H1 (cell line): ENCODE results near the gene BOLA2B. TPM values are rescaled to one million over a fixed set of nuclear protein-coding genes. Genes with fewer than 3 reads are reported as not detected.
"Not testable (repeated sequence)": the region's sequence is repeated elsewhere in the genome, so short reads cannot be mapped to it uniquely, and the experiment has no call there.

ENCODE experiments used
- CTCF ChIA-PET: fragments of 300-600 bp; sonication (Branson Sonifier 250); formaldehyde crosslinking; loops from one replicate; lab custom pipeline; 2021; ENCODE audit not compliant: partially characterized antibody; lab: Charles Lee
- POLR2A ChIA-PET: fragments of 300-600 bp; sonication (Branson Sonifier 250); formaldehyde crosslinking; loops from one replicate; lab custom pipeline; 2021; ENCODE audit warnings: inconsistent platforms; ENCODE audit not compliant: partially characterized antibody; lab: Charles Lee
- DNase-seq, 2 experiments: peaks; one replicate each; pipeline versions ENCODE4 v3.0.0 to v3.0.0-alpha.2; 2010 to 2022; ENCODE audit warnings: low spot score in 2 of 2, low read depth in 1 of 2, mixed read lengths in 1 of 2
- FAIRE-seq: peaks from 2 replicates; lab custom pipeline; 2011; peaks lifted over from hg19 to GRCh38; lab: Jason Lieb, UNC
- H2AFZ ChIP-seq: 2 replicates; pipeline ENCODE4 v1.8.1; 2012; ENCODE audit warnings: low read length, inconsistent platforms
- H2AK5ac ChIP-seq: 2 replicates; pipeline ENCODE4 v1.6.1; 2013; ENCODE audit warnings: low read depth, low read length
- H2BK120ac ChIP-seq: replicated peaks from 2 replicates; pipeline ENCODE3; 2013; ENCODE audit warnings: low read depth, low read length, inconsistent platforms
- H2BK12ac ChIP-seq: 2 replicates; pipeline ENCODE4 v1.6.1; 2013; ENCODE audit warnings: low read depth, low read length
- H2BK15ac ChIP-seq: 2 replicates; pipeline ENCODE4 v1.6.1; 2013; ENCODE audit warnings: low read length
- H2BK20ac ChIP-seq: 2 replicates; pipeline ENCODE4 v1.6.1; 2013; ENCODE audit warnings: low read length
- H2BK5ac ChIP-seq: 2 replicates; pipeline ENCODE4 v1.6.1; 2013; ENCODE audit warnings: low read depth, low read length
- H3K14ac ChIP-seq: 2 replicates; pipeline ENCODE4 v1.6.1; 2013; ENCODE audit warnings: inconsistent platforms; ENCODE audit not compliant: insufficient read length
- H3K18ac ChIP-seq: 2 replicates; pipeline ENCODE4 v1.6.1; 2013; ENCODE audit warnings: low read length; ENCODE audit errors: extremely low read depth
- H3K23ac ChIP-seq: 2 replicates; pipeline ENCODE4 v1.6.1; 2013; ENCODE audit warnings: inconsistent platforms; ENCODE audit not compliant: insufficient read length
- H3K23me2 ChIP-seq: 2 replicates; pipeline ENCODE4 v1.6.1; 2013; ENCODE audit warnings: low read depth, low read length
- H3K27ac ChIP-seq: 2 replicates; pipeline ENCODE4 v1.6.1; 2011; ENCODE audit warnings: low read depth, low read length, inconsistent platforms
- H3K27me3 ChIP-seq, 4 experiments: replicated peaks in 1 of 4; 1 replicate in 1 of 4; 2 replicates in 3 of 4; pipeline versions ENCODE4 v1.6.1 to v1.8.1; 2011 to 2013; ENCODE audit warnings: low read length in 3 of 4, mild to moderate bottlenecking in 3 of 4, inconsistent platforms in 2 of 4, mixed read lengths in 2 of 4, moderate library complexity in 1 of 4; ENCODE audit not compliant: control insufficient read depth in 3 of 4, insufficient read depth in 3 of 4; ENCODE audit errors: extremely low read depth in 1 of 4
- H3K36me3 ChIP-seq, 4 experiments: 2 replicates each; pipeline versions ENCODE4 v1.6.1 to v1.8.1; 2011 to 2013; ENCODE audit warnings: mild to moderate bottlenecking in 4 of 4, low read length in 3 of 4, moderate library complexity in 2 of 4, control low read depth in 1 of 4, inconsistent platforms in 1 of 4; ENCODE audit not compliant: insufficient read depth in 4 of 4, control insufficient read depth in 2 of 4
- H3K4ac ChIP-seq: replicated peaks from 2 replicates; pipeline ENCODE3; 2013; ENCODE audit warnings: low read length, low read depth, mixed read lengths, inconsistent platforms; ENCODE audit not compliant: insufficient read length
- H3K4me1 ChIP-seq, 4 experiments: replicated peaks in 1 of 4; 1 replicate in 1 of 4; 2 replicates in 3 of 4; pipeline versions ENCODE4 v1.6.1 to v1.8.1; 2011 to 2013; ENCODE audit warnings: low read length in 3 of 4, inconsistent platforms in 2 of 4, mixed read lengths in 1 of 4; ENCODE audit not compliant: insufficient read depth in 4 of 4, control insufficient read depth in 3 of 4
- H3K4me2 ChIP-seq, 2 experiments: 2 replicates each; pipeline versions ENCODE4 v1.6.1 to v1.8.1; 2011 to 2013; ENCODE audit warnings: low read depth in 2 of 2, low read length in 2 of 2, control low read depth in 1 of 2, inconsistent platforms in 1 of 2, mild to moderate bottlenecking in 1 of 2; ENCODE audit not compliant: insufficient read depth in 1 of 2
- H3K4me3 ChIP-seq, 4 experiments: fragments of 200-600, 300-600 bp in 1 of 4; sonication (generic), shearing (Covaris generic), sonication (Bioruptor Twin) in 1 of 4; 2 replicates each; pipeline versions ENCODE4 v1.5.1 to v1.8.1; 2011 to 2016; ENCODE audit warnings: low read length in 4 of 4, low read depth in 3 of 4, control low read depth in 2 of 4, inconsistent platforms in 2 of 4, mild to moderate bottlenecking in 2 of 4, mixed read lengths in 1 of 4, moderate library complexity in 1 of 4; ENCODE audit not compliant: insufficient read depth in 2 of 4; ENCODE audit errors: extremely low read depth in 1 of 4
- H3K56ac ChIP-seq: replicated peaks from 2 replicates; pipeline ENCODE3; 2013; ENCODE audit warnings: low read depth, mild to moderate bottlenecking, mixed read lengths, low read length, inconsistent platforms; ENCODE audit not compliant: insufficient read length
- H3K79me1 ChIP-seq: 2 replicates; pipeline ENCODE4 v1.6.1; 2013; ENCODE audit warnings: low read depth, low read length, control low read depth
- H3K79me2 ChIP-seq, 2 experiments: 2 replicates each; pipeline versions ENCODE4 v1.6.1 to v1.8.1; 2012 to 2013; ENCODE audit warnings: low read length in 2 of 2, mild to moderate bottlenecking in 2 of 2, inconsistent platforms in 1 of 2; ENCODE audit not compliant: insufficient read depth in 2 of 2, control insufficient read depth in 1 of 2
- H3K9ac ChIP-seq, 4 experiments: replicated peaks in 1 of 4; 1 replicate in 1 of 4; 2 replicates in 3 of 4; pipeline versions ENCODE4 v1.6.1 to v1.8.1; 2011 to 2013; ENCODE audit warnings: low read depth in 3 of 4, low read length in 3 of 4, control low read depth in 2 of 4, mild to moderate bottlenecking in 2 of 4, moderate library complexity in 2 of 4, inconsistent platforms in 1 of 4; ENCODE audit errors: extremely low read depth in 1 of 4
- H3K9me3 ChIP-seq, 2 experiments: 2 replicates each; pipeline versions ENCODE4 v1.6.1 to v1.8.1; 2012 to 2013; ENCODE audit warnings: mild to moderate bottlenecking in 2 of 2, moderate library complexity in 2 of 2, control low read depth in 1 of 2, inconsistent platforms in 1 of 2, low read depth in 1 of 2, low read length in 1 of 2, mixed read lengths in 1 of 2; ENCODE audit not compliant: insufficient read depth in 2 of 2
- H4K20me1 ChIP-seq, 2 experiments: replicated peaks in 1 of 2; 2 replicates each; pipeline versions ENCODE3 to v1.8.1; 2011 to 2013; ENCODE audit warnings: inconsistent platforms in 2 of 2, low read length in 2 of 2, mild to moderate bottlenecking in 1 of 2; ENCODE audit not compliant: insufficient read depth in 2 of 2, control insufficient read depth in 1 of 2
- H4K5ac ChIP-seq: 2 replicates; pipeline ENCODE4 v1.6.1; 2013; ENCODE audit warnings: low read length, low read depth, mixed read lengths, inconsistent platforms; ENCODE audit not compliant: insufficient read length
- H4K8ac ChIP-seq: 2 replicates; pipeline ENCODE4 v1.8.0; 2013; ENCODE audit warnings: mild to moderate bottlenecking, moderate library complexity, low read length, inconsistent platforms; ENCODE audit not compliant: insufficient read depth; ENCODE audit errors: extremely low read depth
- H4K91ac ChIP-seq: replicated peaks from 2 replicates; pipeline ENCODE3; 2013; ENCODE audit warnings: low read length, mixed read lengths, inconsistent platforms; ENCODE audit not compliant: insufficient read length
- WGBS, 2 experiments: shearing (Covaris generic) in 1 of 2; methylation state at CpG; one replicate each; pipeline versions ENCODE4 v1.1.6 to v1.1.7; 2013 to 2015; ENCODE audit warnings: low lambda C conversion rate in 2 of 2, mixed read lengths in 2 of 2, inconsistent platforms in 1 of 2, low coverage in 1 of 2, missing lambda C conversion rate in 1 of 2; ENCODE audit not compliant: insufficient replicate concordance in 2 of 2, insufficient coverage in 1 of 2, insufficient read length in 1 of 2; ENCODE audit errors: extremely low coverage in 1 of 2, missing lambda C conversion rate in 1 of 2; 5-methylcytosine and 5-hydroxymethylcytosine counted together
- polyA plus RNA-seq, 7 experiments: library from polyadenylated mRNA; depleted of rRNA in 3 of 7; stranded (reverse) in 5 of 7; unstranded in 2 of 7; fragments of >200 nt in 5 of 7; fragments of 200-250 nt in 2 of 7; gene quantifications; 1 replicate in 5 of 7; 2 replicates in 1 of 7; 4 replicates in 1 of 7; pipeline versions ENCODE4 v1.2.1 to v1.2.3, GENCODE V29; 2011 to 2013; ENCODE audit warnings: missing spikeins in 2 of 7, mixed read lengths in 2 of 7
- total RNA-seq: library from RNA; stranded (reverse); fragmentation: NEBNext Ultra II Directional; extraction: Animal tissue kit (Norgen Biotek cat#: 25700); gene quantifications from 2 replicates; pipeline ENCODE4 v1.2.1, GENCODE V29; 2021

The BOLA2B gene
- total and polyA plus RNA-seq, 2 of the 8 experiments (the other 6 are each of a cell fraction or from before 2014, with no cell fraction given) = 208 to 872 TPM

- H4K8ac ChIP-seq, H4K5ac ChIP-seq, H3K9me3 ChIP-seq, H3K36me3 ChIP-seq, H3K23ac ChIP-seq, H3K23me2 ChIP-seq, H3K9ac ChIP-seq, H3K18ac ChIP-seq, DNase-seq, H3K27ac ChIP-seq, H4K91ac ChIP-seq, FAIRE-seq, H2BK12ac ChIP-seq, H2BK20ac ChIP-seq, H2AFZ ChIP-seq, H3K4me2 ChIP-seq, H2BK120ac ChIP-seq, H3K4me1 ChIP-seq, H3K79me1 ChIP-seq, POLR2A ChIA-PET, H2BK5ac ChIP-seq, H3K79me2 ChIP-seq, H3K14ac ChIP-seq, H3K4ac ChIP-seq, H3K27me3 ChIP-seq, H4K20me1 ChIP-seq, CTCF ChIA-PET, H3K4me3 ChIP-seq, H3K56ac ChIP-seq, H2AK5ac ChIP-seq, H2BK15ac ChIP-seq: not testable (repeated sequence)
- 64% methylated on average over 3 of the region's 5 CpGs; no CpG with 5 or more reads in 1 of the 2 experiments for WGBS, 2 experiments
Measured at GRCh38 chr16:30217082-30217481, 23.6 kb upstream of the BOLA2B start.

GRCh38 chr16:30211414-30211813, 17.9 kb upstream of the BOLA2B start:
- H3K23ac ChIP-seq, H2AFZ ChIP-seq, H3K18ac ChIP-seq, DNase-seq, H3K27me3 ChIP-seq, H3K9me3 ChIP-seq, H3K56ac ChIP-seq, CTCF ChIA-PET, H2BK5ac ChIP-seq, H2BK12ac ChIP-seq, H3K27ac ChIP-seq, H2BK15ac ChIP-seq, H3K14ac ChIP-seq, H4K91ac ChIP-seq, POLR2A ChIA-PET, H3K4me1 ChIP-seq, H3K4me3 ChIP-seq, H4K20me1 ChIP-seq, H3K9ac ChIP-seq, H2AK5ac ChIP-seq, H2BK120ac ChIP-seq, H3K23me2 ChIP-seq, FAIRE-seq, H3K79me2 ChIP-seq, H3K79me1 ChIP-seq, H3K36me3 ChIP-seq, H3K4ac ChIP-seq, H4K5ac ChIP-seq, H2BK20ac ChIP-seq, H3K4me2 ChIP-seq, H4K8ac ChIP-seq: not testable (repeated sequence)
- no CpG with 5 or more reads among the region's 4 CpGs for WGBS, 2 experiments
